Measurements from ENCODE around the gene NEFH. TPM values are rescaled to one million over a fixed set of nuclear protein-coding genes. Genes with fewer than 3 reads are reported as not detected.

Gene NEFH, protein sequence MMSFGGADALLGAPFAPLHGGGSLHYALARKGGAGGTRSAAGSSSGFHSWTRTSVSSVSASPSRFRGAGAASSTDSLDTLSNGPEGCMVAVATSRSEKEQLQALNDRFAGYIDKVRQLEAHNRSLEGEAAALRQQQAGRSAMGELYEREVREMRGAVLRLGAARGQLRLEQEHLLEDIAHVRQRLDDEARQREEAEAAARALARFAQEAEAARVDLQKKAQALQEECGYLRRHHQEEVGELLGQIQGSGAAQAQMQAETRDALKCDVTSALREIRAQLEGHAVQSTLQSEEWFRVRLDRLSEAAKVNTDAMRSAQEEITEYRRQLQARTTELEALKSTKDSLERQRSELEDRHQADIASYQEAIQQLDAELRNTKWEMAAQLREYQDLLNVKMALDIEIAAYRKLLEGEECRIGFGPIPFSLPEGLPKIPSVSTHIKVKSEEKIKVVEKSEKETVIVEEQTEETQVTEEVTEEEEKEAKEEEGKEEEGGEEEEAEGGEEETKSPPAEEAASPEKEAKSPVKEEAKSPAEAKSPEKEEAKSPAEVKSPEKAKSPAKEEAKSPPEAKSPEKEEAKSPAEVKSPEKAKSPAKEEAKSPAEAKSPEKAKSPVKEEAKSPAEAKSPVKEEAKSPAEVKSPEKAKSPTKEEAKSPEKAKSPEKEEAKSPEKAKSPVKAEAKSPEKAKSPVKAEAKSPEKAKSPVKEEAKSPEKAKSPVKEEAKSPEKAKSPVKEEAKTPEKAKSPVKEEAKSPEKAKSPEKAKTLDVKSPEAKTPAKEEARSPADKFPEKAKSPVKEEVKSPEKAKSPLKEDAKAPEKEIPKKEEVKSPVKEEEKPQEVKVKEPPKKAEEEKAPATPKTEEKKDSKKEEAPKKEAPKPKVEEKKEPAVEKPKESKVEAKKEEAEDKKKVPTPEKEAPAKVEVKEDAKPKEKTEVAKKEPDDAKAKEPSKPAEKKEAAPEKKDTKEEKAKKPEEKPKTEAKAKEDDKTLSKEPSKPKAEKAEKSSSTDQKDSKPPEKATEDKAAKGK
- total RNA-seq, result 1 to 10 TPM; 1.3 to 1.5 TPM

DNA sequence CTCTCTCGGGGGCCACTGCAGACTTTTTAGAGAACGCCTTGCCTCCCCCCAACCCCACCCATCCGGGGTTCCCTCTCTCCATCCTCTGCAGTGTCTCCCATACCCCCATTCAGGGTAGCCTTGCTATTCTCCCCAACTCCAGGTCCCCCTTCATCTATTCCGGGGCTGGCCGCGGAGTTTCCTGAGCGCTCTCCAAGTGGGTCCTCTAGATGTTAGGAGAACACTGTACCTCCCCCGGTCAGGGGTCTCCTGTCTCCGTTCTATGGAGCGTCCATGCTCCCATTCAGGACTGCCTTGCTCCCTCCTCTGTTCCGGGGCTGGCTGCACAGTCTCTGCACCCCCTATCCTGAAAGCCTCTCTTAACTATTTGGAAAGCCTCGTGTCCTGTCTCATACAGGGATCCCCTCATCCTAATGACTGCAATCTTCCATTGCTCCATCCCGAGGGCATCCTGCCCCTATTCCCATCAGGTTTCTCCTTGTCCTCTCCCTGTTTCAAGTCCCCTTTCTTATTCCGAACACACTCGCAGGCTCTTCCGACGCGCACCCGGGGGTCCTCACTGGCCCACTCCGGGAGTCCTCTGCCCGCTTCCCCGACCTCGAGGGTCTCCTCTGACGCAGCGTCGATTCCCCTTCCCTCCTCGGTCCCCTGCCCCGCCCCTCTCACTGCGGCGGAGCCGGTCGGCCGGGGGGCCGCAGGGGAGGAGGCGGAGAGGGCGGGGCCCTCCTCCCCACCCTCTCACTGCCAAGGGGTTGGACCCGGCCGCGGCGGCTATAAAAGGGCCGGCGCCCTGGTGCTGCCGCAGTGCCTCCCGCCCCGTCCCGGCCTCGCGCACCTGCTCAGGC lies at the start of gene NEFH:
Gene NEFH, plus strand, starts transcription at position 802 of the 845 bp plus-strand sequence. CDS start 45 bp downstream, outside the sequence.

DNA sequence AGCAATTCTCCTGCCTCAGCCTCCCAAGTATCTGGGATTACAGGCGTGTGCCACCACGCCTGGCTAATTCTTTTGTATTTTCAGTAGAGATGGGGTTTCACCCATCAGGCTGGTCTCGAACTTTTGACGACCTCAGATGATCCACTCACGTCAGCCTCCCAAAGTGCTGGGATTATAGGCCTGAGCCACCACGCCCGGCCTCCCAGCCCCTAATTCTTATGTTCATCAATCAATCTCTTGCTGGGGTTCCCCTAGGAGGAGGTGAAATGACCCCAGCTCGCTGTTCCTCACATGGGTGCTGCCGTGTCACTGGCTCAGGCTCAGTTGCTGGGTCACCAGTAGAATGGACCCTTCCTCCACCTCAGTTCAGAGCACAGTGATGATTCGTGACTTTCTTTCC lies 41.7 kb upstream of the NEFH start, which contains the start of gene RFPL1:
Gene RFPL1, plus strand, starts transcription at position 301 of the 400 bp plus-strand sequence.

Other genes with a start within 250 kb of the NEFH start
- gene RHBDD3, start 212.2 kb upstream of the NEFH start, total RNA-seq, result 10 to 100 TPM; 22.4 to 22.7 TPM
- 100 to 1,000 TPM; 307 to 309 TPM for gene EWSR1, start 211.9 kb upstream of the NEFH start, total RNA-seq
- 1 to 10 TPM; 7.6 to 8.6 TPM for gene GAS2L1, start 173.6 kb upstream of the NEFH start, total RNA-seq
- 1 to 10 TPM; 1.2 to 1.5 TPM for gene RASL10A, start 164.5 kb upstream of the NEFH start, total RNA-seq
- gene AP1B1, start 91.6 kb upstream of the NEFH start, total RNA-seq, result 10 to 100 TPM; 60.2 to 63.8 TPM
- not detected for gene RFPL1, start 41.6 kb upstream of the NEFH start, total RNA-seq
- 10 to 100 TPM; 47.4 to 51.5 TPM for gene THOC5, start 73.5 kb downstream of the NEFH start, total RNA-seq
- gene NIPSNAP1, start 100.9 kb downstream of the NEFH start, total RNA-seq, result 10 to 100 TPM; 40.6 to 41.2 TPM
- gene NF2, start 123.4 kb downstream of the NEFH start, total RNA-seq, result 10 to 100 TPM; 48.9 to 52.0 TPM
- under 1 TPM in 1 of 2 experiments, not detected in 1; 0.07 TPM for gene CABP7, start 239.8 kb downstream of the NEFH start, total RNA-seq